GM21367 (cell line): Measurements from ENCODE around the gene POR.
"Not testable (repeated sequence)": the region's sequence is repeated elsewhere in the genome, so short reads cannot be mapped to it uniquely, and the experiment has no call there.

Experiments used
- ATAC-seq: cut with Tn5 transposase; IDR thresholded peaks from one replicate; pipeline ENCODE4 v1.9.1; 2021; ENCODE audit not compliant: unreplicated experiment

The POR gene

GRCh38 chr7:75988568-75989499 lies 73.9 kb downstream of the POR start:
- no peak for ATAC-seq

GRCh38 chr7:75989500-75990388 lies 74.8 kb downstream of the POR start:
- ATAC-seq, result no peak

- no peak for ATAC-seq
Measured at GRCh38 chr7:75991531-75992082, 76.7 kb downstream of the POR start.

DNA sequence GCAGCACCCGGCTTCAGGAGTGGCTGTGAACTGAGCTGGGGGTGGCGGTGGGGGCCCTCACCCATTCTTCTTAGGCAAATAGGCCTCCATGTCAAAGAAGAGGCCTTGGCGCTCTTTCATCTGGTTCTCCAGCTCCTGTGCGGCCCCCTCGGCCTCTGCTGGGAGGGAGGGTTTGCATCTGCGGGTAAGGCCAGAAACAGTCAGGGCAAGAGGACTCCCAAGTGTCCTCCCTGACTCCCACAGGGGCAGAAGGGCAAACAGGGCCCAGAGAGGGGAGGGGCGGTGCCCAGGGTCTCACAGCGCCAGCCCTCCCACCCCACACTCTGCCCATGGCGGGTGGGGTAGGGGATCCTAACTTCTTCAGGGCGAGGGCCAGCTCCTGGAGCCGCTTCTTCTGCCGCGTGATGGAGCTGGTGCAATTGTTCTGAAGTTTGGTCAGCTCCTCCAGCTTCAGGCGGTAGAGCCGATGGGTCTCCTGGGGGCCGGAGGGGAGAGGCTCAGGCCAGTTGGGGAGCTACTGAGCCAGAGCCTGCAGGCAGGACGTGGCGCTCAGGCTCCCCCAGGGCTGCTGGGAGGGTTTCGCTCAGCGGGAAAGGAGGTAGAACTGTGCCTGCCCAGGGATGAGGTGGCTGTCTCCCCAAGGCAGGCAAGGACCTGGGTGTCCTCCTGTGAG lies 77.3 kb downstream of the POR start:
- ATAC-seq, result no peak

GRCh38 chr7:75993689-75994387 lies 78.9 kb downstream of the POR start:
- ATAC-seq, result peak; percentile 15

DNA sequence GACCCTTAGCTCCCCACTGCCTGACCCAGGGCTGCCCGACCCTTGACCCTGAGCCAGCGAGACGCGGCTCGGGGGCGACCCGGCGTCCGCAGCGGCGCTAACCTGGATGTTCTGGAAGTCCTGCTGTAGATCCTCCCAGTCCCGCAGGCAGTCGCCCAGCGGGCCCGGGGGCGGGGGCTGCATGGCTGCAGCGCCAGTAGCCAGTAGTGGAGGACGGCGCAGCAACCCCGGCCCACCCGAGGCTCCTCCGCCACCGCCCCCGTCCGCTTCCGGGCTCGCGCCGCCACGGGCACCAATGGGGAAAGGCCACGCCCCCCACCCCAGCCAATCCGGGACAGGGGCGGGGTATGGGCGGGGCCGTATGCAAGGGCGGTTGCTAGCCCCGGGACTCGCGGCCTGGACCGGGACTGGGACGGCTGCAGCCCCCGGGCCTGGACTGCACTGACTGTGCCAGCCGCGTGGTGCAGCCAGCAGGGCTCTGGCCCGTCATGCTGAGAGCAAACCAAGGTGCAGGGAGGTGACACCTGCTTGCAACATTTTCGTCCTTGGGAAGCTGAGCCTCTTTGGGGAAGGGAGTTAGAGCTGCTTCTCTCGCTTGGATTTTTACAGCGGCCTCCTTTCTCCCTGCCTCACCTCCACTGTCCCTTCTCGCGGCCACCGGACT lies 79.6 kb downstream of the POR start, which contains the start of gene TMEM120A:
TMEM120A (minus strand) TSS at position 208 of the 664 bp plus-strand sequence; CDS start at position 183, 25 bp downstream.
- ATAC-seq, result peak; percentile 87

GRCh38 chr7:75995052-75995471 lies 80.1 kb downstream of the POR start:
- ATAC-seq, result no peak

GRCh38 chr7:75995996-75996395 lies 81.0 kb downstream of the POR start:
- no peak for ATAC-seq

DNA sequence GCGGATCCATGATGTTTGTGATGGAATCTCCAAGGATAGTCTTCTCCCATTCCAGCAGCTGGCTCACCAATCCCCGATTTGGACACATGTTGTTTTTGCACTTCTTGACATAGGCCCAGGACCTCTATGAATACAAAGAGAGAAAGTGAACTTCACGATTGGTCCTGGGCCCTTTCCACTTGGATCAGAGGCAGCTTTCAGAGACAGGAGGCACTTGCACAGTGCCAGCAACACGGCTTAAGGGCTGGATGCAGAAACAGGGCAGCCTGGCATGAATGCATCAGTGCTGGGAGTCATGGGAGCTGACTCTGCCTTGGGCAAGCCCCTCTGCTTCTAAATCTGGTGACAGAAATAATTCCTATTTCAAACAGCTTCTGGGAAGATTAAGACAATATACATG lies 81.5 kb downstream of the POR start:
- no peak for ATAC-seq

DNA sequence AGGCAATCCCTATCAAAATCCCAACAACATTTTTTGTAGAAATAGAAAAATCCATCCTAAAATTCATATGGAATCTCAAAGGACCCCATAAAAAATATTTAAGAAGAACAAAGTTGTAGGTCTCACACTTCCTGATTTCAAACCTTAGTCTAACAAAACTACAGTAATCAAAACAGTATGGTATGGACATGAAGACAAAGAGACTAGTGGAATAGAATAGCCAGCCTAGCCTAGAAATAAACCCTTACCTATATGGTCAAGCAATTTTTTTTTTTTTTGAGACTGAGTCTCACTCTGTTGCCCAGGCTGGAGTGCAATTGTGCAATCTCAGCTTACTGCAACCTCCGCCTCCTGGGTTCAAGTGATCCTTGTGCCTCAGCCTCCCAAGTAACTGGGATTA lies 83.1 kb downstream of the POR start:
- ATAC-seq, result no peak

- no peak for ATAC-seq
Measured at GRCh38 chr7:76000566-76000965, 85.6 kb downstream of the POR start.

GRCh38 chr7:76002139-76002538 lies 87.2 kb downstream of the POR start:
- no peak for ATAC-seq

- no peak for ATAC-seq
Measured at GRCh38 chr7:76002822-76003221, 87.9 kb downstream of the POR start.

- ATAC-seq, result no peak
Measured at GRCh38 chr7:76003351-76003750, 88.4 kb downstream of the POR start.

DNA sequence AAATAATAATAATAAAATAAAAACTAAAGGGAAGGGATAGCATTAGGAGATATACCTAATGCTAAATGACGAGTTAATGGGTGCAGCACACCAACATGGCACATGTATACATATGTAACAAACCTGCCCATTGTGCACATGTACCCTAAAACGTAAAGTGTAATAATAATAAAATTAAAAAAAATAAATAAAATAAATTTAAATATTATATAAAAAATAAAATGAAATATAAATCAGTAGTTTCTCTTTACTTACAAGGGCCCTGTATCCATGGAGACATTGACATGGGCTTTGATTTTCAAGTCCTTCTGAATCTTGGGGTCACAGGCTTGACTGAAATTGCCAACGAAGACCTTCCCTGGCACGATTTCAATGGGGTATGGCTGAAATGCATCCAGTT lies 90.0 kb downstream of the POR start:
- not testable (repeated sequence) for ATAC-seq

- no peak for ATAC-seq
Measured at GRCh38 chr7:76008156-76008687, 93.3 kb downstream of the POR start.

DNA sequence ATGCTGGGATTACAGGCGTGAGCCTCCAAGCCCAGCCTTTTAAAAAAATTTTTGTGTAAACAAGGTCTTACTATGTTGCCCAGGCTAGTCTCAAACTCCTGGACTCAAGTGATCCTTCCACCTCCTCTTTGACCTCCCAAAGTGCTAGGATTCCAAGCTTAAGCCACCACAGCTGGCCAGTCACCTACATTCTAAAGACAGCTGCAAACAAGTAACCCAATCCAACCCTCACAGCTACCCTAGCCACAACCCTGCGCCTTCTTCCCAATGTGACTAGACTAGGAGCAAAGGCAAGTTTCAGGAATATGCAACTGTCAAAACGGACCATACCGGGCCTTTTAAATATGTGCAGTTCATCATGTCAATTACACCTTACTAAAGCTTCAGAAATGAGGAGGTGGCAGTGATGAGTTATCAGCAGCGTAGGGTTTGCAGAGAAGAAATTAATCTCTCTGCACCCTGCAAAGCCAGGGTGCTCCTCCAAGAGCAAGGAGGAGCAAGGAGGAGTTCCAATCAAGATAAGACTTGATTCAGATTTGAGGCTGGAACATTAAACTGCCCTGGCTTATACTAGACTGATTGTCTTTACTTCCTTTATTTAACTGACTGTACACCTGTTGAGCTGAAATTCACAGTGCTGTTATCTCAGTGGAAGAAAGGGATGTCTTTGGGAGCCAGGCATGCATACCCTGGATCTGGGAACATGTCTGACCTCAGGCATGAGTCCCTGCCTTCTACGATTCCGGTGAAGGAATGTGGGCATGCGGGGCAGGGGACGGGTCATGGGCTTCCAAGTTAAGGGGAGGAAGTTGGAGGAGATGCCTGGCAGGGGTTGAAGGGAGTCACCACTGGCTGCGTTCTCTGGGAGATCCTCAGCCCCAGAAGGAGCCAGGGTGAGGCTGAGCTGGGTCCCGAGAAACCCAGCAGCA lies 95.0 kb downstream of the POR start:
- no peak for ATAC-seq

- no peak for ATAC-seq
Measured at GRCh38 chr7:76011442-76011861, 96.5 kb downstream of the POR start.
